T-helper 17 cell (primary cell): ENCODE measurements around the gene SPATC1L. TPM values are rescaled to one million over a fixed set of nuclear protein-coding genes. Genes with fewer than 3 reads are reported as not detected.
A peak's percentile ranks its signal among the peaks of the same experiment; 100 is the strongest.
"Not testable (repeated sequence)": the region's sequence is repeated elsewhere in the genome, so short reads cannot be mapped to it uniquely, and the experiment has no call there.

ENCODE experiments used
- ATAC-seq: fragments of 150-1000 bp; cut with Tn5 transposase; 2 replicates; pipeline ENCODE4 v1.10.0; 2021; ENCODE audit warnings: mild to moderate bottlenecking, moderate library complexity
- DNase-seq, 3 donors: peaks; one replicate each; pipeline versions ENCODE4 v3.0.0 to v3.0.0-alpha.2; 2020 to 2021
- H3K9me3 ChIP-seq: one replicate; pipeline ENCODE4 v1.7.0; 2013; ENCODE audit warnings: low read length, mild to moderate bottlenecking; ENCODE audit not compliant: control insufficient read depth, poor library complexity, severe bottlenecking
- H3K27ac Mint-ChIP-seq: one replicate; pipeline ENCODE4 v1.8.0; 2022; ENCODE audit warnings: mild to moderate bottlenecking, moderate library complexity, mixed read lengths
- H3K27me3 Mint-ChIP-seq: one replicate; pipeline ENCODE4 v1.8.0; 2022; ENCODE audit warnings: mixed read lengths
- H3K36me3 Mint-ChIP-seq: one replicate; pipeline ENCODE4 v1.8.0; 2022; ENCODE audit warnings: low read depth, mixed read lengths
- H3K4me1 Mint-ChIP-seq: one replicate; pipeline ENCODE4 v1.8.0; 2022; ENCODE audit warnings: mild to moderate bottlenecking, mixed read lengths
- H3K4me3 Mint-ChIP-seq: one replicate; pipeline ENCODE4 v1.8.0; 2022; ENCODE audit warnings: mild to moderate bottlenecking, moderate library complexity, mixed read lengths
- total RNA-seq, 4 donors: library from RNA in 2 of 4; stranded (reverse) in 2 of 4; gene quantifications; one replicate each; pipeline ENCODE4 v1.2.3 and lab custom pipeline; 2022 to 2026

The SPATC1L gene
- total RNA-seq, 2 donors from 2014 or later = 2.6 to 3.1 TPM

DNA sequence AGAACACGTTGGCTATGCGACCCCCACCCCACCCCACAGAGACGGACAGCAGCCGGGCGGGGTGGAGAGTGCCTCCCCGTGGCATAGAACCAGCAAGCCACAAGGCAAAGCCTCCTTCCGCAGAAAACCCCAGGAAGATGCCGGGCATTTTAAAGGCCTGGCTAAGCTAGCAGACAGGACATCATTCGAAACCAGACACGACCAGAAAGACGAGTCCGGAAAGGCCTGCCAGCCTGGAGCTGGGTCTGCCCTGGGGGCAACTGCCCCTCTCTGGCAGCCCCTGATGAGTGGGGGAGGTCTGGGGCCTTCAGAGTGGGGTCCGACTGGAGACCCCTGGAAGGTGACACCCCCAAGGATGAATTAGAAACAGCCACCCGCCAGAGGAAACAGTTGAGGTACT lies 37.4 kb downstream of the SPATC1L start:
- H3K27me3 Mint-ChIP-seq = no peaks in the 10 kb centered on the region

GRCh38 chr21:46145840-46146691 lies 38.2 kb downstream of the SPATC1L start:
- DNase-seq = peak in 1 of 3 donors; percentile 6
- no peak for ATAC-seq
- Mint-ChIP-seq H3K4me3 (no peak overlapping the region), H3K36me3 (no peaks in the 10 kb centered on the region), H3K4me1 (peaks cover 7% of the 10 kb centered on the region), H3K27me3 (no peaks in the 10 kb centered on the region), H3K27ac (no peak overlapping the region)
- no peaks in the 10 kb centered on the region for H3K9me3 ChIP-seq

More for the DNA sequence above, 37.4 kb downstream of the SPATC1L start:
- Mint-ChIP-seq H3K4me3 (no peak overlapping the region), H3K4me1 (peaks cover 7% of the 10 kb centered on the region), H3K27ac (no peak overlapping the region), H3K36me3 (no peaks in the 10 kb centered on the region)
- DNase-seq (peak in 2 of 3 donors; percentile 4 to 6), ATAC-seq (no peak)
- no peaks in the 10 kb centered on the region for H3K9me3 ChIP-seq

DNA sequence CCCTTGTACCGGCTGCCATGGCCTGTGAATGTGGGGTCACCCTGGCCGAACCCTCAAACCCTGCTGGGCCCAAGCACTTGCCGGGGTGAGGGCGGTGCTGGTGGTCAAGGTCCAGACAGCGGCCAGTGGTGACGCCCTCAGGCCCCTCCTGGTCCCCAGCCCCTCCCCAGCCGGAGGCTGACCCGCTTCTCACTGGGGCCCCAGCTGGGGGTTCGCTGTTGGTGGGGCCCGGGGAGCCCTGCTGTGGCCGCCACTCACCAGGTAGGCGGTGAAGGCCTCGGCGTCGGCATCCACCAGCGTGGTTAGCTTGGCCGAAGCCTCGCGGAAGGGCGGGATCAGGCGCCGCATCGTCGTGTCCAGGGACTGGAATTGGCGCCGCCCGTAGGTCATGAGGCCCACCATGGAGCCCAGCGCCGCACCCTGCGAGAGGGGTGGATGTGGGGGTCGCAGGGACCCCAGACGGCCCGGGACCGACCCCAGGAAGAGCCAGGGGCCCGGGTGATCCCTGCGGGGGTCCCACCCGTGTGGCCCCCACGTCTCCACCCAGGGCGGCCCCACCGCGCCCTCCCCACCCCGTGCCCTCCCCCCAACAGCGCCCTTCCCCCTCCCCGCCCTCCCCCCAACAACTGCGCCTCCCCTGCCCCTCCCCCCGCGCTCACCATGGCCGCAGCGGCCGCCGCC lies 39.0 kb downstream of the SPATC1L start:
- no peak for DNase-seq
- H3K9me3 ChIP-seq = no peaks in the 10 kb centered on the region
- no peak for ATAC-seq
- H3K27me3 Mint-ChIP-seq = no peaks in the 10 kb centered on the region
- peaks cover 7% of the 10 kb centered on the region for H3K4me1 Mint-ChIP-seq
- H3K4me3 Mint-ChIP-seq = no peak overlapping the region
- no peak overlapping the region for H3K27ac Mint-ChIP-seq
- H3K36me3 Mint-ChIP-seq = no peaks in the 10 kb centered on the region

DNA sequence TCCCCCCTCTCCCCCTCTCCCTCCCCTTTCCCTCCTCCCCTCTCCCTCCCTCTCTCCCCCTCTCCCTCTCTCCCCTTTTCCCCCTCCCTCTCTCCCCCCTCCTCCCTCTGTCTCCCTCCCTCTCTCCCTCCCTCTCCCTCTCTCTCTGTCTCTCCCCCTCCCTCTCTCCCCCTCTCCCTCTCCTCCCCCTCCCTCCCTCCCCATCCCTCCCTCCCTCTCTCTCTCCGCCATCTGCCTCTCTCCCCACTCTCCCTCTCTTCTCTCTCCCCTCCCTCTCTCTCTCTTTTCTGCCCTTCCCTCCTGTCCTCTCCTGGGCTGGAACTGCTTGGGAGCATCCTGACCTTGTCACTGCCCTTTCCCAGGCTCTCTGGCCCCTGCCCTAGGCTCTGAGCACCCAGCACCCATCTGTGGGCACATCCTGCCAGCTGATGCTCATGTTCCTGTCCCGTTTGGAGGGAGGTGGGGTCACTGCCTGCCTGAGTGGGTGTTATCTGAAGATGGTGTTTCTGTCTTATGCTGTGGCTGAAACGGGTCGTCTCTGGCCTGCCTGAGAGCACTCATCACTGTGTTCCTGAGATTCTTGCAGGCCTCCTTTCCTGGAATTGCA lies 39.7 kb downstream of the SPATC1L start:
- Mint-ChIP-seq H3K4me3 (peak overlapping the region; percentile 89), H3K4me1 (peaks cover 7% of the 10 kb centered on the region), H3K27me3 (no peaks in the 10 kb centered on the region), H3K36me3 (no peaks in the 10 kb centered on the region), H3K27ac (peak overlapping the region; percentile 94)
- ATAC-seq (no peak), DNase-seq (no peak)
- no peaks in the 10 kb centered on the region for H3K9me3 ChIP-seq

DNA sequence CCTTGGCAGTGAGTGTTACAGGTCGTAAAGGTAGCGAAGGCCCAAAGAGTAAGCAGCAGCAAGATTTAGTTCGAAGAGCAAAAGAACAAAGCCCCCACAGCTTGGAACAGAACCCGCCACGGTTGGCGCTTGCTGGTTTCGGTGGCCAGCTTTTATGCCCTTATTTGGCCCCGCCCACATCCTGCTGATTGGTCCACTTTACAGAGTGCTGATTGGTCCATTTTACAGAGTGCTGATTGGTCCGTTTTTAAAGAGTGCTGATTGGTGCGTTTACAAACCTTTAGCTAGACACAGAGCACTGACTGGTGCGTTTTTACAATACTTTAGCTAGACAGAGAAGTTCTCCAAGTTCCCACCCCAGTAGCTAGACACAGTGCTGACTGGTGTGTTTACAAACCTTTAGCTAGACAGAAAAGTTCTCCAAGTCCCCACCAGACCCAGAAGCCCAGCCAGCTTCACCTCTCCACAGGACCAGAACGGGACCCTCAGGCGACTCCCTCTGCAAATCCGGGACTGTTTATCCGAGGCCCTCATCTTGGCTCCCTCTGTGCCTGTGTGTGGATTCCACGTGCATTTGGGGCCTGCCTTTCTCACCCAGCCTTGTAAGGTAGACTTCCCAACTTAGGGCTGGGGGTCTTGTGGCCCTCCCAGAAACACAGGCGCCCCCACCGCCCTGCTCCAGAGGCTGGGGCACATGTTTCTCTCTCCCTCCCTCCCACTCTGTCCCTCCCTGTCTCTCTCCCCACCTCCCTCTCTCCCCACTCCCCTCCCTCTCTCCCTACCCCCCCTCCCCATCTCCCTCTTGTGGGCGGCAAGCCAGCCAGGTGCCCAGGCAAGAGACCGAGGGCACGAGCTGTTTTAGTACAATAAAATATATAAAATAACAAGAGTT lies 41.4 kb downstream of the SPATC1L start:
- H3K4me3 Mint-ChIP-seq = no peak overlapping the region
- no peaks in the 10 kb centered on the region for H3K9me3 ChIP-seq
- no peaks in the 10 kb centered on the region for H3K36me3 Mint-ChIP-seq
- no peak for ATAC-seq
- peak overlapping the region; percentile 94 for H3K27ac Mint-ChIP-seq
- H3K27me3 Mint-ChIP-seq = peaks cover 2% of the 10 kb centered on the region
- H3K4me1 Mint-ChIP-seq = peaks cover 7% of the 10 kb centered on the region
- DNase-seq = no peak

GRCh38 chr21:46141767-46142581 lies 42.3 kb downstream of the SPATC1L start:
- ATAC-seq (no peak), DNase-seq (no peak)
- no peak overlapping the region for H3K4me3 Mint-ChIP-seq
- H3K27ac Mint-ChIP-seq = no peak overlapping the region
- peaks cover 7% of the 10 kb centered on the region for H3K4me1 Mint-ChIP-seq
- no peaks in the 10 kb centered on the region for H3K36me3 Mint-ChIP-seq
- H3K9me3 ChIP-seq = no peaks in the 10 kb centered on the region
- peaks cover 4% of the 10 kb centered on the region for H3K27me3 Mint-ChIP-seq

DNA sequence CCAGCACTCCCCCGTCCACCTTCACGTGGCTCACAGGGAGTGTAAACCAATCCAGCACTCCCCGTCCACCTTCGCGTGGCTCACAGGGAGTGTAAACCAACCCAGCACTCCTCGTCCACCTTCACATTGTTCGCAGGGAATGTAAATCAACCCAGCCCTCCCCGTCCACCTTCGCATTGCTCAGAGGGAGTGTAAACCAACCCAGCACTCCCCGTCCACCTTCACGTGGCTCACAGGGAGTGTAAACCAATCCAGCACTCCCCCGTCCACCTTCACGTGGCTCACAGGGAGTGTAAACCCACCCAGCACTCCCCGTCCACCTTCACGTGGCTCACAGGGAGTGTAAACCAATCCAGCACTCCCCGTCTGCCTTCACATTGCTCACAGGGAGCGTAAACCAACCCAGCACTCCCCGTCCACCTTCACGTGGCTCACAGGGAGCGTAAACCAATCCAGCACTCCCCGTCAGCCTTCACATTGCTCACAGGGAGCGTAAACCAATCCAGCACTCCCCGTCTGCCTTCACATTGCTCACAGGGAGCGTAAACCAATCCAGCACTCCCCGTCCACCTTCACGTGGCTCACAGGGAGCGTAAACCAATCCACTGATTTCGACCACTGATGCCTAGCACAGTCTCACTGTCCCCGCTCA lies 43.8 kb downstream of the SPATC1L start:
- H3K36me3 Mint-ChIP-seq, DNase-seq, H3K4me3 Mint-ChIP-seq, H3K4me1 Mint-ChIP-seq, ATAC-seq, H3K9me3 ChIP-seq, H3K27ac Mint-ChIP-seq: not testable (repeated sequence)
- H3K27me3 Mint-ChIP-seq = peaks cover 12% of the 10 kb centered on the region

DNA sequence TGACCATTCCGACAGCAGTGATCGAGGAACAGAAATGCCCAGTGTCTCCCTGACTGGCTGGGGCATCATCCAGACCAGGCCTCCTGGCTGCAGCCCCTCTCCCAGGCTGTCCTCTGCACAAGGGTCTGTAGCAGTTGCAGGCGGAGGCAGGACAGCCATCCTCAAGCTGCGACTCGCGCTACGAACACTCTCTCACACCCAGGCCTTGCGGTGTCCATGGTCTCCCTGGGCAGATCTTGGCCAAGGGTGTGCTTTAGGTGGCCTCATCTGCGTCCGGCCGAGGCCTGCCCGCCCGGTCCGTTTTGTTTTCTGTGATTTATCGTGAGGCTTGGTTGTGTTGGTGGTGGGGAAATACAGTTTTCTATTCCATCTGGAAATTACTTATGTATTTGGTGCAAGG lies 44.6 kb downstream of the SPATC1L start:
- no peaks in the 10 kb centered on the region for H3K9me3 ChIP-seq
- Mint-ChIP-seq H3K4me1 (peaks cover 6% of the 10 kb centered on the region), H3K27me3 (peaks cover 17% of the 10 kb centered on the region), H3K4me3 (no peak overlapping the region), H3K27ac (no peak overlapping the region), H3K36me3 (no peaks in the 10 kb centered on the region)
- DNase-seq = no peak
- ATAC-seq = no peak

DNA sequence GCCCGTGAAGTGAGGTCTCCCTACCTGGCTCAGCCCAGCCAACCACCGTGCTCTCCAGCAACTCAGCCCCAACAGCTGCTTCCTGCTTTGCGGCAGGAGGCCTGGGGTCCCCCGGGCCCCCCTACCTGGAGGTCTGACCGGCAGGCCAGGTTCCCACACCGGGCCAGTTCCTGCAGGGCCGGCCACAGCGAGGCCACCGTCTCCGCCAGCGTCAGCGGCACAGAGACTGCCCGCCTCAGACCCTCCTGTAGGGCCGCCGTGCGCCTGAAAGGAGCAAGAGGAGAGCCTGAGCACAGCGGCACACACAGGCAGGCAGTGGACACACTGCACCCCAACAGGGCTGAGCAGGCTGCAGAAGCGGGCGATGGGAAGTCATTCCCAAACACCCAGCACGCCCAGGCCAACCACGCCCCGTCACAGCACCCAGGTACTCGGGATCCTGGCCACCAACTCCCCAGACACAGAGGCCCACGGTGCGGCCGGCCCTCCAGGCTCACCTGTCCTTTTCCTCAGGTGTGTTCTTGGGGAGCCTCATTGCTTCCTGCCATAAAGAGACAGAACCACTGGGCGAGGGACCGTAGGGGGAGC lies 45.8 kb downstream of the SPATC1L start:
- no peaks in the 10 kb centered on the region for H3K9me3 ChIP-seq
- H3K27me3 Mint-ChIP-seq = peaks cover 17% of the 10 kb centered on the region
- H3K27ac Mint-ChIP-seq = no peak overlapping the region
- H3K4me1 Mint-ChIP-seq = no peaks in the 10 kb centered on the region
- H3K4me3 Mint-ChIP-seq = no peak overlapping the region
- ATAC-seq = no peak
- DNase-seq = no peak
- no peaks in the 10 kb centered on the region for H3K36me3 Mint-ChIP-seq

DNA sequence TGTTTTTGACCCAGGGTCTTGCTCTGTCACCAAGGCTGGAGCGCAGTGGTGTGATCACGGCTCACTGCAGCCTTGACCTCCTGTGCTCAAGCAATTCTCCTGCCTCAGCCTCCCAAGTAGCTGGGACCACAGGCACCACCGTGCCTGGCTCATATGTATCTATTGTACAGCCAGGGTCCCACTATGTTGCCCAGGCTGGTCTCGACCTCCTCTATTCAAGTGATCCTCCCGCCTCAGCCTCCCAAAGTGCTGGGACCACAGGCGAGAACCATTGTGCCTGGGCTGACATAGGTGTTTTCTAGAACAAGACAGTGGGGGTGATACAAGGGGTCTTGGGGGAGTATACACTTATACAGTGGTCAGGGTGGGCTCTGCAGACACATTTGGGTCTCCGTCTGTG lies 46.4 kb downstream of the SPATC1L start:
- H3K9me3 ChIP-seq = no peaks in the 10 kb centered on the region
- Mint-ChIP-seq H3K4me1 (no peaks in the 10 kb centered on the region), H3K27me3 (peaks cover 17% of the 10 kb centered on the region), H3K27ac (no peak overlapping the region), H3K4me3 (no peak overlapping the region), H3K36me3 (no peaks in the 10 kb centered on the region)
- no peak for ATAC-seq
- DNase-seq = no peak

GRCh38 chr21:46136739-46137349 lies 47.4 kb downstream of the SPATC1L start:
- ATAC-seq (no peak), DNase-seq (no peak)
- Mint-ChIP-seq H3K4me3 (no peak overlapping the region), H3K4me1 (no peaks in the 10 kb centered on the region), H3K27me3 (peaks cover 17% of the 10 kb centered on the region), H3K27ac (no peak overlapping the region), H3K36me3 (no peaks in the 10 kb centered on the region)
- H3K9me3 ChIP-seq = no peaks in the 10 kb centered on the region
